ENCODE measurements around the gene CATSPERZ.
A peak's percentile ranks its signal among the peaks of the same experiment; 100 is the strongest.

The CATSPERZ gene

DNA sequence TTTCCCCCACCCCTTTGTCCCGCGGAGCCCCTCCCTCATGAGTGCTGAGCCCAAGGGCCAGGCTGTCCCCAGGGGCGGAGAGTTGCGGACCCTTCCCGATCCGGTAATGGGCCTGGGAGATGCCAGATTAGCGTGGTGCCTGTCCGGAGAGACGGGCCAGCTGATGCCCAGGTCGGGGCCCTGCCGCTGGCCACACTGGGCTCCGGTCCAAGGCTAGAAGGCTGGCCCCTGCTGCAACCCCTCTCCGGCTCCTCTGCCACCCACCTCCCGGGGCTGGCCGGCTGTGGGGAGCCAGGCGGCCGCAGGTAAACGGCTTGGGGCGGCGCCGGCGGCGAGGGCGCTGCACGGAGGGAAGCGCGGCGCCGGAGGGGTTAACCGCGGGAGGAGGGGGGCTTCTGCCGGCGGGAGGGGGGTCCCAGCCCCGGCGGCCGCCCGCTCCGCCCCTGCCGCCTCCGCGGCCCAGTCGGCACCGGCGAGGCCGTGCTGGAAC lies 8.9 kb upstream of the CATSPERZ start, which contains the start of gene KCNK4:
Gene KCNK4 (plus strand): TSS at position 41 of the 490 bp plus-strand sequence. CDS start 1,717 bp downstream, outside the sequence.
- Histone ChIP-seq H3K4me3 (ENCODE audit: low read depth, low read length) (peak within 1 kb of the TSS; percentile 4), H3K9me3 (ENCODE audit: insufficient read depth, low read depth, low read length) (peaks cover 5% of the 10 kb centered on the region), H3K9ac (ENCODE audit: low read length) (no peak within 1 kb of the TSS), H3K79me2 (ENCODE audit: control insufficient read depth, insufficient read depth, low read length, poor library complexity) (no peaks in the 10 kb centered on the region), H3K14ac (ENCODE audit: low read length) (no peak within 1 kb of the TSS), H3K36me3 (ENCODE audit: control insufficient read depth in 1 of 2, insufficient read depth in 2 of 2, low read length in 2 of 2) (peaks cover 6 to 11% of the 10 kb centered on the region in 2 experiments), H2BK120ac (ENCODE audit: insufficient read depth, low read length, poor library complexity) (no peak within 1 kb of the TSS), H3K23ac (ENCODE audit: low read length) (no peak within 1 kb of the TSS), H3K4ac (ENCODE audit: low read depth, low read length) (no peak within 1 kb of the TSS), H3K79me1 (ENCODE audit: low read length) (no peaks in the 10 kb centered on the region), H2AK5ac (ENCODE audit: low read length) (no peak within 1 kb of the TSS), H3K4me1 (ENCODE audit: control insufficient read depth in 1 of 2, insufficient read depth in 2 of 2, low read length in 2 of 2) (peaks cover 6 to 9% of the 10 kb centered on the region in 2 experiments), H3K27ac (ENCODE audit: low read depth, low read length) (no peak within 1 kb of the TSS), H3K18ac (ENCODE audit: low read length) (no peak within 1 kb of the TSS), H3K27me3 (ENCODE audit: insufficient read depth, low read length) (peaks cover 51% of the 10 kb centered on the region), H3K4me2 (ENCODE audit: low read length) (peak within 1 kb of the TSS; percentile 43), H4K91ac (ENCODE audit: low read depth, low read length) (no peak within 1 kb of the TSS), H4K12ac (ENCODE audit: low read depth, low read length) (no peak within 1 kb of the TSS), H4K8ac (ENCODE audit: low read depth, low read length) (no peak within 1 kb of the TSS), H2BK5ac (ENCODE audit: low read depth, low read length, poor library complexity) (no peak within 1 kb of the TSS), H2AFZ (ENCODE audit: insufficient read depth, low read length, poor library complexity) (no peak within 1 kb of the TSS), H2BK12ac (ENCODE audit: low read length) (no peak within 1 kb of the TSS)
- no peak for DNase-seq
- WGBS (ENCODE audit: extremely low coverage, insufficient coverage, insufficient read length): no CpG with 5 or more reads among the region's 45 CpGs

DNA sequence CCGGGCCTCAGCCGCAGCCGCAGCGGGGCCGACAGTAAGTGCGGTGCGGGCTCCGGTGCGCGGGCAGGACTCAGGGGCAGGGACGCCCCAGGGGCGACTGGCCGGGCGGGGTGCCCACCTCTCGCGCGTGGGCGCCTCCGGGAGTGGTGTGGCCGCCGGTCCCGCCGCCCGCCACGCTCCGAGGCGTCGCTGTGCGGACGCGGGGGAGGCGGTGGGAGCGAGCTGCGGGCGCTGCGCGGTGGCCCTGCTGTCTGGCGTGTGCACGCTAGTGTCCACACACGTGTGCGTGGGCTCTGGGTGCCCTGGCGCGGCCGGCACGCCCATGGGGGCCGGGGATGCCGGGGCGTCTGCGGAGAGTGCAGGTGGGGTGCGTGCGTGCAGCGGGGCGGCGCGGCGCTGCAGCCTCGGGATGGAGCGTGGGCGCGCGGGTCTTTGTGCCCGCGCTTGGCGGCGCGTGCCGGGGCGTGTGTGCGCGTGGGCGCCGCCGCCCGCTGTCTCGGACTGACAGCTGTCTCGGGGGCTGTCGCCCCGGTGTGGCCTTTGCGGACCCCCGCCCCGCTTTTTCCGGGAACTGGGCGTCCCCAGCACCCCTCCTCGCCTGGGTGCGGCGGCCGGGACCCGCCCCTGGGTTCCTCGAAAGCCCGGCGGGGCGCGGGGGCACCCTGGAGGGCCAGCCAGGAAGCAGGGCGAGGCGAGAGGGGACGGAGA lies 8.3 kb upstream of the CATSPERZ start:
- H3K4me2 ChIP-seq (ENCODE audit: low read length): peak overlapping the region; percentile 43
- no peak overlapping the region for H4K91ac ChIP-seq (ENCODE audit: low read depth, low read length)
- no peak overlapping the region for H4K12ac ChIP-seq (ENCODE audit: low read depth, low read length)
- H2BK120ac ChIP-seq (ENCODE audit: insufficient read depth, low read length, poor library complexity): no peak overlapping the region
- peaks cover 57% of the 10 kb centered on the region for H3K27me3 ChIP-seq (ENCODE audit: insufficient read depth, low read length)
- H2BK5ac ChIP-seq (ENCODE audit: low read depth, low read length, poor library complexity): no peak overlapping the region
- no peak overlapping the region for H2AK5ac ChIP-seq (ENCODE audit: low read length)
- H3K4me3 ChIP-seq (ENCODE audit: low read depth, low read length): peak overlapping the region; percentile 4
- H3K4me1 ChIP-seq (ENCODE audit: control insufficient read depth in 1 of 2, insufficient read depth in 2 of 2, low read length in 2 of 2): peaks cover 2 to 6% of the 10 kb centered on the region in 2 experiments
- no peak overlapping the region for H2BK12ac ChIP-seq (ENCODE audit: low read length)
- no peak overlapping the region for H3K27ac ChIP-seq (ENCODE audit: low read depth, low read length)
- no peak overlapping the region for H3K18ac ChIP-seq (ENCODE audit: low read length)
- no peak overlapping the region for H3K9ac ChIP-seq (ENCODE audit: low read length)
- H3K79me2 ChIP-seq (ENCODE audit: control insufficient read depth, insufficient read depth, low read length, poor library complexity): no peaks in the 10 kb centered on the region
- DNase-seq: no peak
- peaks cover 6 to 11% of the 10 kb centered on the region in 2 experiments for H3K36me3 ChIP-seq (ENCODE audit: control insufficient read depth in 1 of 2, insufficient read depth in 2 of 2, low read length in 2 of 2)
- peaks cover 7% of the 10 kb centered on the region for H3K9me3 ChIP-seq (ENCODE audit: insufficient read depth, low read depth, low read length)
- no peak overlapping the region for H3K23ac ChIP-seq (ENCODE audit: low read length)
- no peak overlapping the region for H3K14ac ChIP-seq (ENCODE audit: low read length)
- H3K79me1 ChIP-seq (ENCODE audit: low read length): no peaks in the 10 kb centered on the region
- H4K8ac ChIP-seq (ENCODE audit: low read depth, low read length): no peak overlapping the region
- no CpG with 5 or more reads among the region's 96 CpGs for WGBS (ENCODE audit: extremely low coverage, insufficient coverage, insufficient read length)
- H2AFZ ChIP-seq (ENCODE audit: insufficient read depth, low read length, poor library complexity): no peak overlapping the region
- no peak overlapping the region for H3K4ac ChIP-seq (ENCODE audit: low read depth, low read length)

DNA sequence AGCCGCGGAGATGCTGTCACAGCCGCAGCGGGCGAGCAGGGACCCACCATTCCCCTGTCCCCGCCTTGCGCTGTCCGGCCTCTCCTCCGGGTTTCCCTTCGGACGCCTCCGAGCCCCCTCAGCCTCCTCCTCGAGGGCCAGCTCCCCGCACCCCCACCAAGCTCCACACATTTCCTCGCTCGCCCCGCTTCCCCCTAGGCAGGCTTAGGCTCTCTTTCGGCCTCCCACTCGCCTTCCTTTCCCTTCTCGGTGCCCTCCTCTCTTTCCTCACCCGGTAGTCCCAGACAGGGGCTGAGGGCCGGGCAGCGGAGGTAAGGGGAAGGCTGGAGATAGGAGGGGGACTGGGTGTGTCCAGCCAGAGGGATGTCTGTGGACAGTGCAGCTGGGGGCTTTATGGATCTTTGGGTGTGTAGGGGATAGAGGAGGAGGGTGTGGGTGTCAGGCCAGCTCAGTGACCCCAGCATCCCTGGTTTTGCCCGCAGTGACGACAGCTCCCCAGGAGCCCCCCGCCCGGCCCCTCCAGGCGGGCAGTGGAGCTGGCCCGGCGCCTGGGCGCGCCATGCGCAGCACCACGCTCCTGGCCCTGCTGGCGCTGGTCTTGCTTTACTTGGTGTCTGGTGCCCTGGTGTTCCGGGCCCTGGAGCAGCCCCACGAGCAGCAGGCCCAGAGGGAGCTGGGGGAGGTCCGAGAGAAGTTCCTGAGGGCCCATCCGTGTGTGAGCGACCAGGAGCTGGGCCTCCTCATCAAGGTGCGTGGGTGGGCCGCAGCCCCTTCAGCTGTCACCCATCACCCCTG lies 7.5 kb upstream of the CATSPERZ start:
- DNase-seq: no peak
- H3K4me3 ChIP-seq (ENCODE audit: low read depth, low read length): no peak overlapping the region
- H3K79me2 ChIP-seq (ENCODE audit: control insufficient read depth, insufficient read depth, low read length, poor library complexity): no peaks in the 10 kb centered on the region
- no CpG with 5 or more reads among the region's 42 CpGs for WGBS (ENCODE audit: extremely low coverage, insufficient coverage, insufficient read length)
- H4K91ac ChIP-seq (ENCODE audit: low read depth, low read length): no peak overlapping the region
- H2AK5ac ChIP-seq (ENCODE audit: low read length): no peak overlapping the region
- peaks cover 65% of the 10 kb centered on the region for H3K27me3 ChIP-seq (ENCODE audit: insufficient read depth, low read length)
- no peak overlapping the region for H2AFZ ChIP-seq (ENCODE audit: insufficient read depth, low read length, poor library complexity)
- H4K8ac ChIP-seq (ENCODE audit: low read depth, low read length): no peak overlapping the region
- H3K23ac ChIP-seq (ENCODE audit: low read length): no peak overlapping the region
- H2BK5ac ChIP-seq (ENCODE audit: low read depth, low read length, poor library complexity): no peak overlapping the region
- peak overlapping the region; percentile 43 for H3K4me2 ChIP-seq (ENCODE audit: low read length)
- no peak overlapping the region for H3K4ac ChIP-seq (ENCODE audit: low read depth, low read length)
- no peak overlapping the region for H3K14ac ChIP-seq (ENCODE audit: low read length)
- H3K36me3 ChIP-seq (ENCODE audit: control insufficient read depth in 1 of 2, insufficient read depth in 2 of 2, low read length in 2 of 2): peaks cover 6 to 11% of the 10 kb centered on the region in 2 experiments
- H3K4me1 ChIP-seq (ENCODE audit: control insufficient read depth in 1 of 2, insufficient read depth in 2 of 2, low read length in 2 of 2): peaks cover 2 to 6% of the 10 kb centered on the region in 2 experiments
- H2BK120ac ChIP-seq (ENCODE audit: insufficient read depth, low read length, poor library complexity): no peak overlapping the region
- no peak overlapping the region for H3K9ac ChIP-seq (ENCODE audit: low read length)
- peaks cover 11% of the 10 kb centered on the region for H3K9me3 ChIP-seq (ENCODE audit: insufficient read depth, low read depth, low read length)
- H3K79me1 ChIP-seq (ENCODE audit: low read length): no peaks in the 10 kb centered on the region
- no peak overlapping the region for H3K18ac ChIP-seq (ENCODE audit: low read length)
- no peak overlapping the region for H2BK12ac ChIP-seq (ENCODE audit: low read length)
- no peak overlapping the region for H4K12ac ChIP-seq (ENCODE audit: low read depth, low read length)
- no peak overlapping the region for H3K27ac ChIP-seq (ENCODE audit: low read depth, low read length)

DNA sequence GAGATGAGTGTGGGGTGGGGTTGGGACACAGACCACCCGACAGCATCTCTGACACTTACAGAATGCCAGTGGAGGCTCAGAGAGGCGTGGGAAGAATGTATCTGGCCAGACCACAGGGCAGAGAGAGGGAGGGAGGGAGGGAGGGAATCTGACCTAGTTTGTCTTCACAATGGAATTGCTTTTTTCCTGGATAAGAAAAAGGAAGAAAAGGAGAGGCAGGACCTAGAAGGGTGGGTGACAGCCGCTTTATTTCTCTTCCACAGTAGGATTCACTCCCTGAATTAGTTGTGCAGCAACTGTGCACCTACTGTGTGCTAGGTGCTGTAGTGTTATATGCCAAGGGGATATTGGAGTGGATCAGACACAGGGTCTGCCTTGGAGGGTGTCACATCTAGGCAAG lies 5.4 kb upstream of the CATSPERZ start:
- Histone ChIP-seq H3K79me1 (ENCODE audit: low read length) (no peaks in the 10 kb centered on the region), H3K4me1 (ENCODE audit: control insufficient read depth in 1 of 2, insufficient read depth in 2 of 2, low read length in 2 of 2) (peaks cover 4 to 12% of the 10 kb centered on the region in 2 experiments), H4K12ac (ENCODE audit: low read depth, low read length) (no peak overlapping the region), H3K79me2 (ENCODE audit: control insufficient read depth, insufficient read depth, low read length, poor library complexity) (no peaks in the 10 kb centered on the region), H3K23ac (ENCODE audit: low read length) (no peak overlapping the region), H3K4me3 (ENCODE audit: low read depth, low read length) (no peak overlapping the region), H3K9me3 (ENCODE audit: insufficient read depth, low read depth, low read length) (peaks cover 12% of the 10 kb centered on the region), H3K9ac (ENCODE audit: low read length) (no peak overlapping the region), H4K91ac (ENCODE audit: low read depth, low read length) (no peak overlapping the region), H3K14ac (ENCODE audit: low read length) (no peak overlapping the region), H2BK12ac (ENCODE audit: low read length) (no peak overlapping the region), H2AFZ (ENCODE audit: insufficient read depth, low read length, poor library complexity) (no peak overlapping the region), H2AK5ac (ENCODE audit: low read length) (no peak overlapping the region), H3K18ac (ENCODE audit: low read length) (no peak overlapping the region), H3K4me2 (ENCODE audit: low read length) (no peak overlapping the region), H3K4ac (ENCODE audit: low read depth, low read length) (no peak overlapping the region), H4K8ac (ENCODE audit: low read depth, low read length) (no peak overlapping the region), H2BK120ac (ENCODE audit: insufficient read depth, low read length, poor library complexity) (no peak overlapping the region), H3K36me3 (ENCODE audit: control insufficient read depth in 1 of 2, insufficient read depth in 2 of 2, low read length in 2 of 2) (no peaks in the 10 kb centered on the region), H3K27ac (ENCODE audit: low read depth, low read length) (no peak overlapping the region), H3K27me3 (ENCODE audit: insufficient read depth, low read length) (peaks cover 81% of the 10 kb centered on the region), H2BK5ac (ENCODE audit: low read depth, low read length, poor library complexity) (no peak overlapping the region)
- no CpG with 5 or more reads among the region's 3 CpGs for WGBS (ENCODE audit: extremely low coverage, insufficient coverage, insufficient read length)
- DNase-seq: no peak

Measured in trophoblast cell (in vitro differentiated cells and primary cell).